GM04504 (cell line): ENCODE results near the gene TXN2.
"Not testable (repeated sequence)": the region's sequence is repeated elsewhere in the genome, so short reads cannot be mapped to it uniquely, and the experiment has no call there.

Experiments used
- DNase-seq: peaks from one replicate; pipeline ENCODE4 v3.0.0-alpha.2; 2012; ENCODE audit warnings: low read depth

The TXN2 gene

DNA sequence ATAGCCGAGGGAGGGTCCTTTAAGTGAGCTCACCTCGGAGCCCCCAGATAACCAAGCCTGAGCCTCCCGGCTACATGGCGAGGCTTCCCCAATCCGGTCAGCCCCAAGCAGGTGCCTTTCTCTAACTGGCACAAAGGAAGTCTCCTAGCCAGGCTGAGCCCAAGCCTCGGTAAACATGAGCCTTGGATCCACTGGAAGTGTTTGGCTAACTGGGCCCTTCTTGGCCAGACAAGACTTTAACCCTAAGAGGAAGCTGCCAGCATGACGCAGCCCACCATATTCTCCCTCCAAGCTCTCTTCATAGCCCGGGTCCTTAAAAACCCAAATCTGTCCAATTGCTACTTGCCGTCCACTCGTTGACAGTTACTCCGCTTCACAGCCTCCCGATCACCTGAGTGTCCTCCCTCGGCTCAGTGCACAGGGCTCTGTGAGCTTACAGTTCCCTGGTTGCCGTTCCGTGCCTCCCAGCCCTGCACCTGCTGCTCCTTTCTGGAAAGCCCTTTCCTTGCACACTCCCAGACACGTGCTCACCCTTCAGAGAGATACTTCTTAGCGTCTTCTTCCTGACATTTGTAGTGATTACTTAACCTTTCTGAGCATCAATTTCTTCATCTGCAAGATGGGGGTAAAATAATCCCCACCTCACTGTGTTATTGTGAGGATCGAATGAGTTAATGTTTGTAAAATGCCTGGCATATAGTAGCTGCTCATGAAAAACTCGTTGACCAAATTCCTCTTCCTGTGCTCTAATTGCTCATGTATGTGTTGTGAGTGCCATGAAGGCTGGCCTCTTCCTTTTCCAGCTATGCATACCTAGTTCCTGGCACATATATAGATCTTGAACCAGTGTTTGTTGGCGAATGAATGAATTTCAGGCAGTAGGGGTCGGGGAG is 25.6 kb downstream of the TXN2 start:
- no peak for DNase-seq

DNA sequence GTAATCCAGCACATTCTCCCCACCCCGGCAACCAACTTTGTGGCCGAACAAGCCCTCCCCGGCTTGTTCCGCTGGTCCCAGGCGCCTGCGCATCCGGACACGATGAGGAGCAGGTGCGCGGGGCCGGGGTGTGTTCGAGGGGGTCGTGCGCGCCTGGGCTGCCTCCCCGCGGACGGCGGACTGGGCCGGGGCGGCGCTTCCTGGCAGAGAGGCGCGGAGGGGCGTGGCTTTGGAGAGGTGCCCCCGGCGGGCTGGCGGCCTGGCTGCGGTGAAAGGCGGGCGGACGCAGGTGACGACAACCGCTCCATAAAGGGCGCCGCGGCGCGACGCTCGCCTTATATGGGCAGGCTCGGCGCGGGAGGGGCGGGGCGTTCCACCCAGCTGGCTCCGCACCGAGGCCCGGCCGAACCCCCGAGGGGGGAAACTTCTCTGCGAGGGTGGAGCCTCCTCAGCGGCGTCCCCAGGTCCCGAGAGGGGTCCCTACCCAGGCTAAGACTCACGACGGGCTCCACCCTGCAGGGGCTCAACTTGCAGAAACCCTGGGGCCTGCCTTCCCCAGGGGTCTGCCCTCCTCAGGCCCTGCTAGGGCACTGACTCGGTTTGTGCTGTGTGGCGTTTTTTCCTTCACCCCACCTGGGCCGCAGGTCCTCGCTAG is 26.4 kb downstream of the TXN2 start:
- no peak for DNase-seq

- no peak for DNase-seq
These were observed 27.5 kb downstream of the TXN2 start for GRCh38 chr22:36453855-36454378.

DNA sequence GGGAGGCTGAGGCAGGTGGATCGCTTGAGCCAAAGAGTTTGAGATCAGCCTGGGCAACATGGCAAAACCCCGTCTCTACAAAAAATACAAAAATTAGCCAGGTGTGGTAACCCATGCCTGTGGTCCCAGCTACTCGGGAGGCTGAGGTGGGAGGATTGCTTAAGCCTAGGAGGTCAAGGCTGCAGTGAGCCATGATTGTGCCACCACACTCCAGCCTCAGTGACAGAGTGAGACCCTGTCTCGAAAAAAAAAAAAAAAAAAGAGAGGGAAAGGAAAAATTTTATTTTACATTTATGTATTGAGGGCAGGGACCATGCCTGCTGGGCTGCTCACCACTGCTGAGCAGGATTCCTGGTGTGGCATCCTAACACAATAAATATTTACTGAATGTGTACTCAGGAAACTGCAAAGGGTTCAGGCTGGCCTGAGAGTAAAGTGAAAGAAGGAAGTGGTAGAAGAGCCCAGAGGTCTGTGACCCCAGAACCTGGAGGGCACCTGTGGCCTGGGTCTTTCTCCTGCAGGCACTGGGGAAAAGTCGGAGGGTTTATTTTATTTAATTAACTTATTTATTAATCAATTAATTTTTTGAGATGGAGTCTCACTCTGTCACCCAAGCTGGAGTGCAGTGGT is 28.3 kb downstream of the TXN2 start:
- not testable (repeated sequence) for DNase-seq

- no peak for DNase-seq
These were observed 29.0 kb downstream of the TXN2 start for GRCh38 chr22:36452250-36452977.

DNA sequence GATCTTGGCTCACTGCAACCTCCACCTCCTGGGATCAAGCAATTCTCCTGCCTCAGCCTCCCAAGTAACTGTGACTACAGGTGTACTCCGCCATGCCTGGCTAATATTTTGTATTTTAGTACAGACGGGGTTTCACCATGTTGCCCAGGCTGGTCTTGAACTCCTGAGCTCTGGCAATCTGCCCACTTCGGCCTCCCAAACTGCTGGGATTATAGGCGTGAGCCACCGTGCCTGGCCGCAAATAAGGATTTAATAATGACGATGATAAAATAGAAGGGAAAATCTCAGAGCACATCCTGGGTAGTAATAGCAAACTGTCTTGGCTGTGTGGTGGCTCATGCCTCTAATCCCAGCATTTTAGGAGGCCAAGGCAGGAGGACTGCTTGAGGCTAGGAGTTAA is 30.5 kb downstream of the TXN2 start:
- not testable (repeated sequence) for DNase-seq

DNA sequence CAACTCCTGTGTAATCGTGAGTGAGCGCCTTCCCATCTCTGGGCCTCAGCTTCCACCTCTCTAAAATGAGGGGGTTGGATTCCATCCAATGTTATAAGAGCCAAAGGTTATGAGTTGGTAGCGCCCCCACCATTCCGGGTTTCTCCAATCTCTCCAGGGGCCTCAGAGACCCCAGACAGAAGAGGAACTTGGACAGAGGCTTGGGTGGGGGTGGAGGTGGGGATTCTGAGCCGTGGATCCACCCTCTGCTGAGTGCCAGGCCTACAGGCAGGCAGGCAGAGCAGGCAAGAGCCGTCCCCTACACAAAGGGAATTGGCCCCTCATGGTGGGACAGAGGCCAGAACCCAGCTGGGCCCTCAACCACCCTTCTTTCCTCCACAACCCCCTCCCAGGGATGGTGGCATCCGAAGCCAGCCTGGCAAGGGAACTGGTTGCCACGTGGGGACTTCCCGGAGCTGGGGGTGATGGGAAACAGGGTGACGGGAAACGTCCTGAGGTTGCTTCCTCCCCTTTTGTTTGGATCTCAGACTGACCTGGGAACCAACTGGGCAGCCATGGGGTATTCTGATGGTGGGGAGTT is 31.8 kb downstream of the TXN2 start:
- no peak for DNase-seq

DNA sequence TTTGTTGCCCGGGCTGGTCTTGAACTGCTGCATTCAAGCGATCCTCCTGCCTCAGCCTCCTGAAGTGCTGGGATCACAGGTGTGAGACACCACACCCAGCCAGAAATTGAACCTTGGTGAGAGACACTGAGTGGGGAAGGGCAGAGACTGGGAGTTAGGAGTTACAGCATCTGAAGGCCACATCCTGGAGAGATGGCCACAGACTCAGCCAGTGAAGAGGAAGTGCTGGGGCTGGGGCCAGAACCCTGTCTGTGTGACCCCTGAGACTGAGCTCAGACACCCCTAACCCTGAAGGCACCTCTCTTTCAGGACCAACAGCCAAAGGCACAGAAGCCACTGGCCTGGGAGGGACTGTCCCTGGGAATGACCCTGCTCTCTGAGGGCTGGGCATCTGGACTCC is 33.8 kb downstream of the TXN2 start:
- DNase-seq = no peak

DNA sequence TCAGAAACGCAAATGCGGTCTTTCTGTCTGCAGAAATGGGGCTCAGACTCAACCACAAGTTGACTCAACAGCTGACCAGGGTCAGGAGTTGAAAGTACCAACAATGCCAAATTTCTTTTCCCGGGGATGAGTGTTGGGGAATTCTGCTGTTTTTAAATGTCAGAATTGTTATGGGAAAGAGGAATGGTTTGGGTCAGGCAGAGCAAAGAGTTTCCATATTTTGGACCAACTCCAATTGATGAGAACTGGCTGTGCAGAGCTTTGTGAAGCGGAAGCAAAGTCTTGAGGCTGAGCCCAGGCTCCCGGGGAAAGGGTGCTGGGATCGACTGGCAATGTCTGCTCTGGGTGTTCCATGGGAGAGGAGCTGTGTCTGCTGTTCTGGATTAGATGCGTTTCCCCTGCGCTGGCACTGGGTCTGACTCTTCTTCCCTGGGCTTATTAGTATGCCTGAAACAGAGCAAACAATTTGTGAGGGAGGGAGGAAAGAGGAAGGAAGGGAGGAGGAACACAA is 36.2 kb downstream of the TXN2 start:
- peak; percentile 85 for DNase-seq

GRCh38 chr22:36443198-36443770 is 38.2 kb downstream of the TXN2 start:
- DNase-seq = no peak

DNA sequence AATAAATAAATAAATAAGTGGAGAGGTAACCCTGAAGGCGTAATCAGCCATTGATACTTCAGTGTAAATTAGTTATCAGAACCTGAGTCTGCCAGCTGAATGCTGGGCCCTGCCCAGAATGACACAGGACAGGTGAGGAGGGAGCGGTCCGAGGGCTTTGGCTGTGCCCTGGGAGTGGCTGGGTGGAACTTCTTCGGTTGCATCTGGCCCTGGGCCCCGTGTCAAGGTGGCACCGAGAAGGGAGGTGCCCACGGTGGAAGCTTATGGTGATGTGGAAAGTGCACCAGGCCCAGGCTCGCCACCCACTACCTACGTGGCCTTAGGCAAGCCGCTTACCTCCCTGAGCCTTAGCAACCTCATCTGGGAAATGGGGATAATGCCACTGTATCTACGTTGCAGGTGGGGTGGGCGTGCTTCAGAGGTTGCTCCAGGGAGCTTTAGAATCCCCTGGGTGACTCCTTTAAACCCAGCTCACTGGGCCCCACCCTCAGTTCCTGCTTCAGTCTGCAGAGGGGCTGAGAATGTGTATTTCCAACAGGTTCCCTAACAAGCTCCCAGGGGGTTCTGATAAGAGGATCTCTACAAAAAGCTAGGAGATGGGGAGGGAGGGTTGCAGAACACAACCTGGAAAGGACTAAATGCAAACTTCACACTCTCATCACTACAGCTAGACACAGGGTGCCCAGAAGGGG is 38.8 kb downstream of the TXN2 start:
- DNase-seq = no peak

- no peak for DNase-seq
These were observed 40.9 kb downstream of the TXN2 start for GRCh38 chr22:36440429-36441002.

DNA sequence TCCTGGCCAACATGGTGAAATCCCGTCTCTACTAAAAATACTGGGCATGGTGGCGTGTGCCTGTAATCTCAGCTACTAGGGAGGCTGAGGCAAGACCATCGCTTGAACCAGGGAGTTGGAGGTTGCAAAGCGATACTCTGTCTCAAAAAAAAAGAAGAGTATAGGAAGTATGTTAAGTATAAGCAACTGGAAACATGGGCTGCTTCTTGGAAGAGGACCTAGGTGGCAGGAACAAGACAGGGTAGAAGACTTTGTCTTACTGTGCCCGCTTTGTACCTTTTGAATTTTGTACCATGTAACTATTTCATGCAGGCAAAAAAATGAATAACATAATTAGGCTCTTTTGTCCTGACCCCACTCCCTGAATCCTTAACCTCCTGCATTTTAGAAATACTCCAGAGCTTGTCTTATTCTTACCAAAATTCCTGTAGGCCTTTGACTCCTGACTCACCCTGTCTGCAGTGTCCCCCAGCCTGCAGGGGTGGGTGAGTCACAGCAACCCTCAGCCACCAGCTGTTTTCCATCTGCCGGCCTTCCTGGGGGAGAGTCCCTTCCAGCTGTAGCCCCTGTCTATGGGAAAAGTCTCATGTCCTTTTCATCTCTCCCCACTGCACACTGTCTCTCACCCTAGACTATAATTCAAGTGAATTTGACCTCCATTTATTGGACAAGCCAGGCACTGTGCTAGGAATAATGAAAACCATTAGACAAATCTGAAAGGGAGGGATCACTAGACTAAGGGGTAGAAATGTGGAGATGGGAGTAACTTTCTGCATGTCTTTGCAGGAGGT is 41.8 kb downstream of the TXN2 start:
- peak; percentile 84 for DNase-seq

GRCh38 chr22:36435516-36436415 is 45.7 kb downstream of the TXN2 start:
- DNase-seq = no peak

GRCh38 chr22:36433318-36434231 is 47.9 kb downstream of the TXN2 start:
- no peak for DNase-seq

GRCh38 chr22:36432592-36433317 is 48.7 kb downstream of the TXN2 start:
- no peak for DNase-seq
